Gastrocnemius medialis (tissue), 4 donors: ENCODE measurements around the gene RTP2. TPM values are rescaled to one million over a fixed set of nuclear protein-coding genes. Genes with fewer than 3 reads are reported as not detected.

Source experiments
- ATAC-seq, 2 donors: fragments of 150-250 bp; one replicate each; pipeline ENCODE4 v1.9.1; 2016
- DNase-seq, 2 donors: peaks; one replicate each; pipeline ENCODE4 v3.0.0-alpha.2; 2019
- H3K27ac ChIP-seq, 4 donors: fragments of 200-600 bp; sonication (generic); 1 replicate in 1 of 4; 2 replicates in 3 of 4; pipeline ENCODE4 v1.5.1; 2016 to 2018; ENCODE audit warnings: mild to moderate bottlenecking in 2 of 4, moderate library complexity in 1 of 4
- H3K27me3 ChIP-seq, 3 donors: fragments of 200-600 bp; sonication (generic) in 2 of 3; 1 replicate in 1 of 3; 2 replicates in 2 of 3; pipeline versions ENCODE4 v1.5.1 to v1.6.0; 2016 to 2019; ENCODE audit warnings: mild to moderate bottlenecking in 1 of 3, moderate library complexity in 1 of 3
- H3K36me3 ChIP-seq, 2 donors: fragments of 200-600 bp; sonication (generic) in 1 of 2; one replicate each; pipeline ENCODE4 v1.5.1; 2017 to 2018
- H3K4me1 ChIP-seq, 2 donors: fragments of 200-600 bp; sonication (generic) in 1 of 2; one replicate each; pipeline ENCODE4 v1.5.1; 2016 to 2017; ENCODE audit warnings: mild to moderate bottlenecking in 2 of 2
- H3K4me3 ChIP-seq, 4 donors: fragments of 200-600 bp; sonication (generic) in 3 of 4; 1 replicate in 1 of 4; 2 replicates in 3 of 4; pipeline ENCODE4 v1.5.1; 2016 to 2019; ENCODE audit warnings: mild to moderate bottlenecking in 2 of 4
- H3K9me3 ChIP-seq, 3 donors: fragments of 200-600 bp; sonication (generic) in 2 of 3; 1 replicate in 1 of 3; 2 replicates in 2 of 3; pipeline ENCODE4 v1.5.1; 2016 to 2019
- POLR2A ChIP-seq, 2 donors: fragments of 450-650 bp; IDR thresholded peaks; one replicate each; pipeline ENCODE4 v1.6.1; 2017; ENCODE audit warnings: antibody characterized with exemption in 2 of 2, mild to moderate bottlenecking in 2 of 2, moderate library complexity in 2 of 2
- in situ Hi-C, 4 donors: fragments of 200-750 bp; cut with MboI; loops; one replicate each; pipeline versions ENCODE4 v1.15.0 to v1.8.0; 2017; ENCODE audit warnings: low sequenced_read_pairs in 4 of 4
- intact Hi-C: fragments of 100-400 bp; cut with DNase I; formaldehyde crosslinking; loops from one replicate; pipeline ENCODE4 v1.15.1; 2023; ENCODE audit warnings: low total_unique reads
- total RNA-seq, 4 donors: library from RNA; depleted of rRNA; stranded (reverse); fragments of >200 nt; gene quantifications; one replicate each; pipeline versions ENCODE4 v1.1.0 to v1.2.3, GENCODE V29; 2016
- TF ChIP-seq, protein P1 (sequence below), 5 experiments: fragments of 450-650 bp in 3 of 5; fragments of 200-600 bp in 2 of 5; sonication (generic) in 2 of 5; IDR thresholded peaks in 4 of 5; conservative IDR thresholded peaks in 1 of 5; 1 replicate in 4 of 5; 2 replicates in 1 of 5; pipeline ENCODE4 v1.5.1; 2016 to 2019; ENCODE audit warnings: antibody characterized with exemption in 5 of 5, mild to moderate bottlenecking in 3 of 5, moderate library complexity in 3 of 5

Gene RTP2
- total RNA-seq, 4 donors from 2014 or later = 1.9 to 3.1 (median 2.3) TPM; not detected in 1

- Histone ChIP-seq H3K27me3 (no peaks in the 10 kb centered on the region), H3K4me3 (peak overlapping the region; percentile 70 to 94 (median 88)), H3K36me3 (peaks cover 0 to 32% of the 10 kb centered on the region in 2 donors), H3K4me1 (peaks cover 45 to 49% of the 10 kb centered on the region in 2 donors), H3K27ac (peak overlapping the region; percentile 95 to 100 (median 98)), H3K9me3 (no peaks in the 10 kb centered on the region)
- TF ChIP-seq, protein P1, sequence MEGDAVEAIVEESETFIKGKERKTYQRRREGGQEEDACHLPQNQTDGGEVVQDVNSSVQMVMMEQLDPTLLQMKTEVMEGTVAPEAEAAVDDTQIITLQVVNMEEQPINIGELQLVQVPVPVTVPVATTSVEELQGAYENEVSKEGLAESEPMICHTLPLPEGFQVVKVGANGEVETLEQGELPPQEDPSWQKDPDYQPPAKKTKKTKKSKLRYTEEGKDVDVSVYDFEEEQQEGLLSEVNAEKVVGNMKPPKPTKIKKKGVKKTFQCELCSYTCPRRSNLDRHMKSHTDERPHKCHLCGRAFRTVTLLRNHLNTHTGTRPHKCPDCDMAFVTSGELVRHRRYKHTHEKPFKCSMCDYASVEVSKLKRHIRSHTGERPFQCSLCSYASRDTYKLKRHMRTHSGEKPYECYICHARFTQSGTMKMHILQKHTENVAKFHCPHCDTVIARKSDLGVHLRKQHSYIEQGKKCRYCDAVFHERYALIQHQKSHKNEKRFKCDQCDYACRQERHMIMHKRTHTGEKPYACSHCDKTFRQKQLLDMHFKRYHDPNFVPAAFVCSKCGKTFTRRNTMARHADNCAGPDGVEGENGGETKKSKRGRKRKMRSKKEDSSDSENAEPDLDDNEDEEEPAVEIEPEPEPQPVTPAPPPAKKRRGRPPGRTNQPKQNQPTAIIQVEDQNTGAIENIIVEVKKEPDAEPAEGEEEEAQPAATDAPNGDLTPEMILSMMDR (IDR thresholded peaks at IDR 0.05 in 4 of 5, conservative IDR thresholded peaks at IDR 0.05 in 1 of 5) = peak in 3 of 5 experiments; percentile 13 to 34 (median 30)
- peak; percentile 33 to 40 for TF ChIP-seq POLR2A (IDR thresholded peaks at IDR 0.05)
- no peak for ATAC-seq
- in situ Hi-C loops (loop anchor here (10.0 to 25.0 kb wide), 9 partner anchors 475 to 1217 kb away; no protein-coding TSS in a partner anchor), intact Hi-C loops (loop anchor here (2.0 to 5.0 kb wide), 4 partner anchors 211 to 1405 kb away; no protein-coding TSS in a partner anchor)
- peak in 1 of 2 donors; percentile 72 for DNase-seq
These were observed 35.2 kb upstream of the RTP2 start for GRCh38 chr3:187737368-187738070.

GRCh38 chr3:187737006-187737367 lies 34.6 kb upstream of the RTP2 start:
- peaks cover 50 to 55% of the 10 kb centered on the region in 2 donors for H3K4me1 ChIP-seq
- intact Hi-C loops (loop anchor here (5.0 kb wide), 2 partner anchors 945 to 1405 kb away; no protein-coding TSS in a partner anchor), in situ Hi-C loops (loop anchor here (10.0 to 25.0 kb wide), 9 partner anchors 475 to 1218 kb away; no protein-coding TSS in a partner anchor)
- H3K27ac ChIP-seq = peak overlapping the region; percentile 95 to 100 (median 98)
- peaks cover 0 to 37% of the 10 kb centered on the region in 2 donors for H3K36me3 ChIP-seq
- ATAC-seq (no peak), DNase-seq (peak in 1 of 2 donors; percentile 43)
- no peaks in the 10 kb centered on the region for H3K9me3 ChIP-seq
- peak overlapping the region; percentile 70 to 94 (median 88) for H3K4me3 ChIP-seq
- H3K27me3 ChIP-seq = no peaks in the 10 kb centered on the region
- TF ChIP-seq POLR2A (IDR thresholded peaks at IDR 0.05) = no peak
- TF ChIP-seq, protein P1 (IDR thresholded peaks at IDR 0.05 in 4 of 5, conservative IDR thresholded peaks at IDR 0.05 in 1 of 5) = no peak

- peak; percentile 52 to 62 for TF ChIP-seq POLR2A (IDR thresholded peaks at IDR 0.05)
- TF ChIP-seq, protein P1 (IDR thresholded peaks at IDR 0.05 in 4 of 5, conservative IDR thresholded peaks at IDR 0.05 in 1 of 5) = no peak
- Histone ChIP-seq H3K4me3 (peak overlapping the region; percentile 70 to 94 (median 88)), H3K9me3 (no peaks in the 10 kb centered on the region), H3K36me3 (peaks cover 0 to 43% of the 10 kb centered on the region in 2 donors), H3K4me1 (peaks cover 52 to 55% of the 10 kb centered on the region in 2 donors), H3K27me3 (no peaks in the 10 kb centered on the region), H3K27ac (peak overlapping the region; percentile 95 to 100 (median 98))
- peak; percentile 19 to 35 for ATAC-seq
- in situ Hi-C loops = loop anchor here (10.0 to 25.0 kb wide), 9 partner anchors 476 to 1218 kb away; no protein-coding TSS in a partner anchor
- intact Hi-C loops = loop anchor here (5.0 kb wide), 2 partner anchors 946 to 1406 kb away; no protein-coding TSS in a partner anchor
- DNase-seq = peak; percentile 83 to 85
These were observed 34.1 kb upstream of the RTP2 start for GRCh38 chr3:187736418-187736871.

GRCh38 chr3:187735837-187736236 lies 33.5 kb upstream of the RTP2 start:
- intact Hi-C loops (loop anchor here (5.0 kb wide), 2 partner anchors 946 to 1406 kb away; no protein-coding TSS in a partner anchor), in situ Hi-C loops (loop anchor here (10.0 to 25.0 kb wide), 9 partner anchors 476 to 1219 kb away; no protein-coding TSS in a partner anchor)
- peak; percentile 2 to 24 for ATAC-seq
- peak; percentile 47 to 78 for DNase-seq
- no peak for TF ChIP-seq POLR2A (IDR thresholded peaks at IDR 0.05)
- TF ChIP-seq, protein P1 (IDR thresholded peaks at IDR 0.05 in 4 of 5, conservative IDR thresholded peaks at IDR 0.05 in 1 of 5) = no peak
- Histone ChIP-seq H3K27me3 (no peaks in the 10 kb centered on the region), H3K36me3 (peaks cover 0 to 49% of the 10 kb centered on the region in 2 donors), H3K4me1 (peaks cover 55 to 56% of the 10 kb centered on the region in 2 donors), H3K27ac (peak overlapping the region; percentile 95 to 100 (median 98)), H3K4me3 (peak overlapping the region; percentile 70 to 94 (median 88)), H3K9me3 (no peaks in the 10 kb centered on the region)
